Uterus (tissue), 2 donors: ENCODE data around the gene IFNAR2.

Source experiments
- CTCF ChIP-seq, 4 experiments: fragments of 200-600 bp in 2 of 4; fragments of 450-650 bp in 2 of 4; sonication (generic) in 2 of 4; IDR thresholded peaks; one replicate each; pipeline ENCODE4 v1.5.1; 2016 to 2019; ENCODE audit warnings: antibody characterized with exemption in 4 of 4, mild to moderate bottlenecking in 2 of 4, moderate library complexity in 1 of 4
- POLR2A ChIP-seq, 2 donors: fragments of 450-650 bp; IDR thresholded peaks; one replicate each; pipeline ENCODE4 v1.6.1; 2016; ENCODE audit warnings: antibody characterized with exemption in 2 of 2, mild to moderate bottlenecking in 1 of 2, moderate library complexity in 1 of 2

- TF ChIP-seq CTCF (IDR thresholded peaks at IDR 0.05) (no peak), POLR2A (IDR thresholded peaks at IDR 0.05) (no peak)
These were observed 40.5 kb upstream of the IFNAR2 start for GRCh38 chr21:33189237-33189636.
